Kidney tubule cell (primary cell): ENCODE data around the gene FGF22.

Experiments used
- DNase-seq: peaks from one replicate; pipeline ENCODE4 v3.0.0-alpha.2; 2018; ENCODE audit warnings: low spot score

The FGF22 gene

DNA sequence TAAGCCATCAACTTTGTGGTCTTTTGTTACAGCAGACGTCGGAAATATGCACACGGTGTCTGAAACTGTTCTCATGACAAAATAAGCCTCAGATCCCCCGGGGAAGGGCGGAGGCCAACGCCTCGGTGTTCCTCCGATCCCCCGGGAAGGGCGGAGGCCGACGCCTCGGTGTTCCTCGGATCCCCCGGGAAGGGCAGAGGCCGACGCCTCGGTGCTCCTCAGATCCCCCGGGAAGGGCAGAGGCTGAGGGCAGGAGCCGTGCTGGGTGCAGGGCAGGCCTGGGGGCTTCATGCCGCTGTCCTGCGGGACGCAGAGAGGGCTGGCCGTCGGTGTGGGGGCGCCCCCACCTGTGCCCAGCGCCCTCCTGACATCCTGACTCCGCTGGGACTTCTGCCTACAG lies 4.7 kb downstream of the FGF22 start:
- DNase-seq = no peak

- DNase-seq = no peak
These were observed 5.1 kb downstream of the FGF22 start for GRCh38 chr19:644789-645188.

- DNase-seq = no peak
These were observed 6.5 kb downstream of the FGF22 start for GRCh38 chr19:645912-646778.

DNA sequence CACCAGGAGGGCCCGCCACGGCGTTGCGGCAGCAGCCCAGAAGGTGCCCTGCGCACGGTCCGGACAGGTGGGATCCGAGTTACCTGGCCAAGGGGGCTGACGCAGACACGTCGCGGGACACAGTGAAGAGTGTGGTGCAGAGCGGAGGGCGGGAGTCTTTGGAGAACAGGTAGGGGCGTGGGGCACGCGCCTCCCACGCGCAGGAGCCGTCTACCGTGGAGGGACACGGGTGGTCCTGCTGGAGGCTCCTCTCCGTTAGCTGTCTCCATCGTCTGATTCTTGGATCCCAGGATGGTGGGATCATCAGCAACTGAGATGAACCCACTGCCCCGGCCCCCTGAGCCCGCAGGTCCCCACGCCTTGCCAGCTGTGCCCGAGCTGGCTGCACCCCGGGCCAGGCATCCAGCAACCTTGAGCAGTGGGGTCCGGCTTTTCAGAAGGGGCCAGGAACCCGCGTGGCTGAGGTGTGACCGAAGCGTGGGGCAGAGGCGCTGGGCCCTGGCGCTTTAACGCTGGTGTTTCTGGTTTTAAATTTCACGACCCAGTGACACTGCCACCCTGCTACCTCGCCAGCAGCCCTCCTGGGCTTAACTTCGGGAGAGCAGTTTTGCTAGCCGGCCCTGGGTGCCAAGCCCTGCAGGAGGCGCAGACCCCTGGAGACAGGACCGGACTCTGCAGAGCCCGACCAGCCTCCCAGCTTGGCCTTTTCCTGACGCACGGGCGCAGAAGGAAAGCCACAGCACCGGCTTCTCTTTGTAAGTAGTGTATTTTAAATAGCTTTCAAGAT lies 7.3 kb downstream of the FGF22 start:
- no peak for DNase-seq

- DNase-seq = no peak
These were observed 8.0 kb downstream of the FGF22 start for GRCh38 chr19:647566-648284.

DNA sequence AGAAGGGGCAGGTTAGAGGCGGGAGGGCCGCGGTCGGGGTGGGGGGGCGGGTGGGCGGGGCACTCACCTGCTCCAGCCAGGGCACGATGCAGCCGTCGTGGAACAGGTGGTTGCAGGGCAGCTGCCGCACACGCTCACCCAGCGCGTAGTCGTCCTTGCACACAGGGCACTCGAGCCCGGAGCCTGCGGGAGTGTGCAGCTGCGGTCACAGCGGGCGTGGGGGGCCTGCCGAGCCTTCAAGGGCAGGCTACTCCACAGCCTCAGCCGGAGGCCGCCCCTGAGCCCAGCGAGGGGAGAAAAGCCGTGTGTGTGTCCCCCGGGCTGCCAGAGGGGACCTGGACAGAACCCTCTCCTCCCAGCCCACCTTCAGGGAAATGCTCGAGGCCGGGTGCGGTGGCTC lies 8.6 kb downstream of the FGF22 start:
- DNase-seq = no peak

DNA sequence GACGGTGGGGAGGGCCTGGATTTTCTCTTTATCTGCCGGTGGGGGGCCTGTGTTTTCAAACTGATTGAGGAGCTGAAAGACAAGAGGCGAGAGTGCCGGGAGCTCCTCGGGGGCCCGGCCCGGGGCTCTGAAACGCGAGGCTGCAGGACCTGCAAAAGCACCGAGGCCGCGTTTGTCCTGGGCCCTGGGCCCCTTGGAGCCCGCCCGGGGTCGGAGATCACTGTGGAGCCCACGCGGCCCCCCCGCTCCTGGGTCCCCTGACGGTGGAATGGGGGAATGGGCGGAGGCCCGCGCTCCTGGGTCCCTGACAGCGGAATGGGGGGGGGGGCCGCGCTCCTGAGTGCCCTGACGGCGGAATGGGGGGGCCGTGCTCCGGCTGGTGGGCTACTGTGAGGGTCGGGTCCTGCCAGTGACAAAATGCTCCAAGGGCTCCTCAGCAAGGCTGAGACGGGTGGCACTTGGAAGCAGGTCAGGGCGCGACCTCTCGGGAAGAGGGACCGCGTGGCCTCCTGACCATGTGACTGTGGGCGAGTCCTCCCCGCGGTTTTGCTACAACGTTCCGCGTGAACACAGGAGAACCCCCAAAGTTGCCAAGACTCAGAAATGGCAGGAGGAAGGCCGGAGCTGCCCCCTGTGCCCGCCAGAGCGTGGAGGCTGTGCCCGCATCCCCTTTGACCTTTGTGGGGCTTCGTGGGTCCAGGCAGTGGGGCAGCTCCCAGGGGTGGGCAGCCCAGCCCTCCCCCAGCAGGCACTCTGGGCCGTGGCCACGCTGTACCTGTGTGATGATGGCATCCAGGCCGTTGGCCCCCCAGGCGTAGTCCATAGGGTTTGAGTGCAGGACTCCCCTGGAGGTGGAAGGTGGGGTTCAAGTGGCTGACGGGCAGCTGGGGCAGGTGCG lies 9.5 kb downstream of the FGF22 start:
- DNase-seq = no peak

GRCh38 chr19:650121-650520 lies 10.4 kb downstream of the FGF22 start:
- DNase-seq = no peak

- DNase-seq = no peak
These were observed 11.6 kb downstream of the FGF22 start for GRCh38 chr19:651114-651818.

DNA sequence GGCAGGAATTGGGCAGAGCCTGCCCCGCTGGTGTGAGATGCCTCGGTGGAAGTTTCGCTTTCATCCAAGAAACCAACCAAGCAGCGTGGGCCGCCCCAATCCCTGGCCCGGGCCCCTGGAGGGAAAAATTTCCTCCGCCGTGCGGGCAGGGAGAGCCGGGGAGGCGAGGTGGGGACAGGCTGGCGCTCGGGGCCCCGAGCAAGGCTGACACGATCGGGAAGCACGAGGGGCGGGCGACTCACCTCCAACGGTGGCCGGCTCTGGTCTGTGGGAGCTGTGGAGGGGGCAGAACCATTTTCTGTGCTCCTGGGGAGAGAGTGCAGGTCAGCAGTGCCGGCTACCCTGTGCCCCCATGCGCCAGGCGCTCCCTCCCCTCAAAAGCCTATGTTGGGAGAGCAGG lies 12.3 kb downstream of the FGF22 start:
- DNase-seq = no peak

GRCh38 chr19:652467-653389 lies 13.0 kb downstream of the FGF22 start:
- DNase-seq = no peak

DNA sequence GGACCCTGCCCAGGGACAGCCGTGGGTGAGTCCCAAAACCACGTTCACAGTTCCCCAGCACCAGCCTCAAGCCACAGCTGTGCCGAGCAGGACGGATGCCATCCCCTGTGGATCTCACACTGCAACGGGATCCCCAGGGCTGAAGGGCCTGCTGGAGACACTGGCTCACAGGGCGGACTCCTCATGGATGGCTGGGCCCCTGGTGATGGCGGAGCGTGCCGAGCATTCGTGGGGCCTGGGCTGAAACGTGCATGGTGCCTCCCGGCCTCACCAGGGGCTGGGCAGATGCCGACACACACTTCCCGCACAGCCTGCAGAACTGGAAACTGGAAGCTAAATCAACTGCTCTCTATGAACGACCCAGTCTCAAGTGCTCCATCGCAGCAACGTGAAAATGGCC lies 13.7 kb downstream of the FGF22 start:
- DNase-seq = no peak

DNA sequence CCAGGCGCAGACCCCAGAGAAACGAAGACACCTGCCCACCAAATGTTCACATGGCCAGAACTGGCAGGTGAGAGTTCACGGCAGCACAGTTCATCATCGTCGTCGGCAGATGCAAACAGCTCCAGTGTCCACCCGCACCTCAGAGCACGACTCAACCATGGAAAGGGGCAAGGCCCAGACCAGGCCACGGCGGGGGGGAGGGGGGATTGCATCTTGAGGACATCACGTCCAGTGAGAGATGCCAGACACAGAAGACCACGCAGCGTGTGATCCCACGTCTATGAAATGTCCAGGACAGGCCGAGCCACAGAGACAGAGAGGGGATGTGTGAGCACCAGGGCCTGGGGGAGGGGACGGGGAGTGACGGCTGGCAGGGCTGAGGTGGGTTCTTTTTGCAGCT lies 16.0 kb downstream of the FGF22 start:
- DNase-seq = no peak

DNA sequence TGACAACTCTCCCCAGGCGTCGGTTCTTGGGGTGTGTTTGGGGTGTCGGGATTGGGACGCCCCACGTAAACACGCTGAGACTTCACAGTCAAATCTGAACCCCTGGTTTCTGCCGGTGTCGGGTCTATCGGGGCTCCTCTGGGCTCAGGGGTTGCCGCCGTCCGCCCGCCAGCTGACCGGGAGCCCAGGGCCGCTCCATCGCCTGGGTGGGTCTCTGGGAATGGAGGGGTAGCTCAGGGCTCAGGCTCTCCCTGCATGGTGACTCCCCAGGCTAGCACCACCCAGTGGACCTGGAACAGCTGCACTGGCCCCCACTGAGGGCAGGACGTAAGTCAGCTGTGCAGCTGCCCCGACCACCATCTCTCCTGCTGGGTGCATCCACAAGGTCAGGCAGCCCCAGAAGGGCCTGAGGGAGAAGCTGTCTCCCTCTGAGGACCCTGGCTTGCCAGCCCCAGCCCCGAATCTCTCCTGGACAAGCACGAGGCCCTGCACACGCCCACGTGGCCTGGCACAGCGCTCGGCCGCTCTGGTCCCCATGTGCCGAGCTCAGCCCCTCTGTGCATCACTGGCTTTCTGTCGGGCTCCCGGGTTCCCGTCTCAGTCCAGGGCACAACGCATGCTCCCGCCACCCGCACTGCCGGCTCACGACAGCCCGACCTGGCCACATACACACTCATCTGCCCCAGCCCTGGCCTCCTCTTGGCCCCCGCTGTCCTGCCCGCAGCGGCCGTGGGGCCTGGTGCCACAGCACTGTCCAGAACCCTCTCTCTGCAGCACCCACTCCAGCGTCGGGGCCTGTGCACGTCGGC lies 17.3 kb downstream of the FGF22 start:
- no peak for DNase-seq

DNA sequence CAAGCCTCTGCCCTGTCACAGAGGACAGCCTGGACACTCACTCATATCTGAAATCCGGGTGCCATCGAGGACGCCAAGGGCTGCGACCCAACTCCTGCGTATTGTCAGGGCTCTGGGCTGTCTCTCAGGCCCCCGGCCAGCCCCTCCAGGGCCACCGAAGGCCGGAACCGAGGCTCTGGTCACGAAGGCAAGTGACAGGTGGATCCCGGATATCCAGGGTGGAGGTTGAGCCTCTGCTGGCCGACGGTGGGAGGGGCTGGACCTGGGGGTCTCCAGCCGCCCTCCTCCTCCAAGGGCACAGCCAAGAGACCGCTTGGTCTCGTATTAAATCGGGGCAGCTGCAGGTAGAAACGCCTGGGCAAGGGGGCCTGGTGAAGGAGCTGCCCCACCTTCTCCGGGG lies 17.9 kb downstream of the FGF22 start:
- DNase-seq = no peak

- DNase-seq = no peak
These were observed 18.6 kb downstream of the FGF22 start for GRCh38 chr19:658059-658839.

GRCh38 chr19:658916-659839 lies 19.5 kb downstream of the FGF22 start:
- DNase-seq = no peak
